ENCODE data around the gene GDI1.

GDI1 gene

DNA sequence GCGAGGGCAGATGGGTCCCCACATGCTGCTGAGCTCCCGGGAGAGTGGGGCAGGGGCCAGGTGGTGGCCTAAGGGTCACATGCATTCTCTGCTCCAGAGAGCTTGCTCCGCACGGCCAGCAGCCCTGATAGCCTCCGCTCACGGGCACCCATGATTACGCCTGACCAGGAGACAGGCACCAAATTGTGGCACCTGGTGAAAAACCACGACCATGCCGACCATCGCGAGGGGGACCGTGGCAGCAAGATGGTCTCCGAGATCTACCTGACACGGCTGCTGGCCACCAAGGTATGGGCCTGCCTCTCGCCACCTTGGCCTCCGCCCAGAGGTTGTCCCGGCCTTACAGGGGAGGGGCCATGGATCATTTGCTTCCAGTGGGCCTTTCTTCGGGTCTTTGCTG lies 32.9 kb downstream of the GDI1 start:
- H3K4me3 ChIP-seq = no peak overlapping the region
- DNase-seq (ENCODE audit: low spot score) = no peak
- TF ChIP-seq, protein P1, sequence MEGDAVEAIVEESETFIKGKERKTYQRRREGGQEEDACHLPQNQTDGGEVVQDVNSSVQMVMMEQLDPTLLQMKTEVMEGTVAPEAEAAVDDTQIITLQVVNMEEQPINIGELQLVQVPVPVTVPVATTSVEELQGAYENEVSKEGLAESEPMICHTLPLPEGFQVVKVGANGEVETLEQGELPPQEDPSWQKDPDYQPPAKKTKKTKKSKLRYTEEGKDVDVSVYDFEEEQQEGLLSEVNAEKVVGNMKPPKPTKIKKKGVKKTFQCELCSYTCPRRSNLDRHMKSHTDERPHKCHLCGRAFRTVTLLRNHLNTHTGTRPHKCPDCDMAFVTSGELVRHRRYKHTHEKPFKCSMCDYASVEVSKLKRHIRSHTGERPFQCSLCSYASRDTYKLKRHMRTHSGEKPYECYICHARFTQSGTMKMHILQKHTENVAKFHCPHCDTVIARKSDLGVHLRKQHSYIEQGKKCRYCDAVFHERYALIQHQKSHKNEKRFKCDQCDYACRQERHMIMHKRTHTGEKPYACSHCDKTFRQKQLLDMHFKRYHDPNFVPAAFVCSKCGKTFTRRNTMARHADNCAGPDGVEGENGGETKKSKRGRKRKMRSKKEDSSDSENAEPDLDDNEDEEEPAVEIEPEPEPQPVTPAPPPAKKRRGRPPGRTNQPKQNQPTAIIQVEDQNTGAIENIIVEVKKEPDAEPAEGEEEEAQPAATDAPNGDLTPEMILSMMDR (IDR thresholded peaks at IDR 0.05) = no peak
- no peak overlapping the region for H3K27ac ChIP-seq

GRCh38 chrX:154470434-154470833 lies 33.5 kb downstream of the GDI1 start:
- DNase-seq (ENCODE audit: low spot score) = no peak

DNA sequence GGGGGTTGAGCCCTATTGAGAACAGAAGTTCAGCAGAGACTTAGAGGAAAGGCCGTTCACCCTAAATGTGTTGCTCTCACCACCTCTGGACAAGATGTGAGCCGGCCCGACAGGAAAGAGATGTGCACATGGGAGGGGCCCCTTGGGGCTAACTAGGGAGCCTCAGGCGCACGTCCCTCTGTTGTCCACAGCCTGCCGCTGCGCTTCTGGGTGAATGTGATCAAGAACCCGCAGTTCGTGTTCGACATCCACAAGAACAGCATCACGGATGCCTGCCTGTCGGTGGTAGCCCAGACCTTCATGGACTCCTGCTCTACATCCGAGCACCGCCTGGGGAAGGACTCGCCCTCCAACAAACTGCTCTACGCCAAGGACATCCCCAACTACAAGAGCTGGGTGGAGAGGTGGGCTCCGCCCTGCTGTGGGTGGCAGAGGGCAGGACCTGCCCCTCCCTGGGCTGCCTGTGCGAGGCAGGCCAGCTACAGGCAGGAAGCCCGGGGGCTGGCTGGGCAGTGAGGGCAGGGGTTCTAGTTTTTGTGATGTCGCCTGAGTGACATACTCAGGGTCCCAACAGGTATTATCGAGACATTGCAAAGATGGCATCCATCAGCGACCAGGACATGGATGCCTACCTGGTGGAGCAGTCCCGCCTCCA lies 34.1 kb downstream of the GDI1 start:
- H3K4me3 ChIP-seq = no peak overlapping the region
- TF ChIP-seq, protein P1 (IDR thresholded peaks at IDR 0.05) = no peak
- H3K27ac ChIP-seq = no peak overlapping the region
- DNase-seq (ENCODE audit: low spot score) = no peak

More at GRCh38 chrX:154470434-154470833, 33.5 kb downstream of the GDI1 start:
- no peak overlapping the region for H3K27ac ChIP-seq
- TF ChIP-seq, protein P1 (IDR thresholded peaks at IDR 0.05) = no peak
- no peak overlapping the region for H3K4me3 ChIP-seq

GRCh38 chrX:154471839-154472684 lies 35.1 kb downstream of the GDI1 start:
- TF ChIP-seq, protein P1 (IDR thresholded peaks at IDR 0.05) = no peak
- no peak for DNase-seq (ENCODE audit: low spot score)
- no peak overlapping the region for H3K27ac ChIP-seq

GRCh38 chrX:154472685-154473632 lies 36.0 kb downstream of the GDI1 start:
- Histone ChIP-seq H3K27ac (no peak overlapping the region), H3K4me3 (no peak overlapping the region)
- no peak for DNase-seq (ENCODE audit: low spot score)
- TF ChIP-seq, protein P1 (IDR thresholded peaks at IDR 0.05) = no peak

More at GRCh38 chrX:154471839-154472684, 35.1 kb downstream of the GDI1 start:
- H3K4me3 ChIP-seq = no peak overlapping the region

- DNase-seq (ENCODE audit: low spot score) = no peak
- Histone ChIP-seq H3K4me3 (no peak overlapping the region), H3K27ac (no peak overlapping the region)
- TF ChIP-seq, protein P1 (IDR thresholded peaks at IDR 0.05) = no peak
Observed at GRCh38 chrX:154473683-154474082, 36.7 kb downstream of the GDI1 start.
